ENCODE results near the gene HMOX2.

GRCh38 chr16:4522051-4522581 is 45.9 kb downstream of the HMOX2 start:
- TF ChIP-seq AHDC1 (CRISPR knock-in tag; IDR thresholded peaks at IDR 0.05; ENCODE audit: borderline replicate concordance): no peak
- TF ChIP-seq KDM4B (CRISPR knock-in tag; IDR thresholded peaks at IDR 0.05): no peak
- TF ChIP-seq NFAT5 (CRISPR knock-in tag; IDR thresholded peaks at IDR 0.05): no peak
- TF ChIP-seq CTCF (CRISPR knock-in tag; IDR thresholded peaks at IDR 0.05): no peak
